Vagina (tissue), 2 donors: Measurements from ENCODE around the gene HCN3. TPM values are rescaled to one million over a fixed set of nuclear protein-coding genes. Genes with fewer than 3 reads are reported as not detected.

Experiments
- DNase-seq, 2 donors: peaks; one replicate each; pipeline ENCODE4 v3.0.0-alpha.2; 2017; ENCODE audit errors: extremely low spot score in 2 of 2
- H3K27ac ChIP-seq: fragments of 200-600 bp; sonication (generic); one replicate; pipeline ENCODE4 v1.5.1; 2019
- H3K27me3 ChIP-seq: fragments of 200-600 bp; sonication (generic); one replicate; pipeline ENCODE4 v1.5.1; 2019
- H3K36me3 ChIP-seq, 2 donors: fragments of 200-600 bp; sonication (generic); one replicate each; pipeline ENCODE4 v1.5.1; 2017 to 2019
- H3K4me1 ChIP-seq: fragments of 200-600 bp; sonication (generic); one replicate; pipeline ENCODE4 v1.5.1; 2019
- H3K4me3 ChIP-seq, 2 donors: fragments of 200-600 bp; sonication (generic); 1 replicate in 1 of 2; 2 replicates in 1 of 2; pipeline ENCODE4 v1.5.1; 2016 to 2019
- H3K9me3 ChIP-seq: fragments of 200-600 bp; sonication (generic); one replicate; pipeline ENCODE4 v1.5.1; 2019
- CTCF ChIP-seq, 3 experiments: fragments of 450-650 bp in 2 of 3; fragments of 200-600 bp in 1 of 3; sonication (generic) in 1 of 3; IDR thresholded peaks; one replicate each; pipeline ENCODE4 v1.5.1; 2017 to 2019; ENCODE audit warnings: antibody characterized with exemption in 3 of 3, mild to moderate bottlenecking in 2 of 3, moderate library complexity in 2 of 3
- POLR2A ChIP-seq, 2 donors: fragments of 450-650 bp; IDR thresholded peaks; one replicate each; pipeline ENCODE4 v1.6.1; 2017; ENCODE audit warnings: antibody characterized with exemption in 2 of 2, mild to moderate bottlenecking in 2 of 2, moderate library complexity in 2 of 2
- POLR2AphosphoS5 ChIP-seq, 2 donors: sonication (generic); formaldehyde crosslinking; IDR thresholded peaks; one replicate each; pipeline ENCODE4 v1.9.0; 2017; ENCODE audit warnings: antibody characterized with exemption in 2 of 2, mild to moderate bottlenecking in 2 of 2, low read depth in 1 of 2; ENCODE audit not compliant: insufficient read depth in 1 of 2
- intact Hi-C: fragments of 100-400 bp; cut with DNase I; formaldehyde crosslinking; loops from one replicate; pipeline ENCODE4 v1.15.1; 2023
- total RNA-seq: library from RNA; depleted of rRNA; stranded (reverse); fragments of >200 nt; gene quantifications from one replicate; pipeline ENCODE4 v1.2.3, GENCODE V29; 2016

Gene HCN3
- total RNA-seq, 1 donor from 2014 or later: 4.2 TPM

- peak in 1 of 2 donors; percentile 99 for DNase-seq
- Histone ChIP-seq H3K27me3 (no peaks in the 10 kb centered on the region), H3K9me3 (no peaks in the 10 kb centered on the region), H3K27ac (peak within 1 kb of the TSS; percentile 70), H3K4me1 (peaks cover 24% of the 10 kb centered on the region), H3K36me3 (peaks cover 0 to 47% of the 10 kb centered on the region in 2 donors), H3K4me3 (peak within 1 kb of the TSS; percentile 67 to 81)
- TF ChIP-seq POLR2A (IDR thresholded peaks at IDR 0.05): peak in 1 of 2 donors; percentile 11
- peak; percentile 92 to 99 for TF ChIP-seq POLR2AphosphoS5 (IDR thresholded peaks at IDR 0.05; ENCODE audit: insufficient read depth in 1 of 2, low read depth in 1 of 2)
- no peak for TF ChIP-seq CTCF (IDR thresholded peaks at IDR 0.05)
- intact Hi-C loops: no loop called here
Observed at GRCh38 chr1:155261852-155262673, 15.2 kb upstream of the HCN3 start, which contains the start of gene SCAMP3. Gene SCAMP3, minus strand, starts transcription at chr1:155262360. Its CDS starts 209 bp downstream, at chr1:155262151.

GRCh38 chr1:155263067-155263466, 14.2 kb upstream of the HCN3 start:
- Histone ChIP-seq H3K4me3 (no peak overlapping the region), H3K9me3 (no peaks in the 10 kb centered on the region), H3K27ac (peak overlapping the region; percentile 70), H3K27me3 (no peaks in the 10 kb centered on the region), H3K4me1 (peaks cover 24% of the 10 kb centered on the region), H3K36me3 (peaks cover 0 to 57% of the 10 kb centered on the region in 2 donors)
- no peak for DNase-seq
- intact Hi-C loops: no loop called here
- TF ChIP-seq CTCF (IDR thresholded peaks at IDR 0.05): no peak
- no peak for TF ChIP-seq POLR2AphosphoS5 (IDR thresholded peaks at IDR 0.05; ENCODE audit: insufficient read depth in 1 of 2, low read depth in 1 of 2)
- no peak for TF ChIP-seq POLR2A (IDR thresholded peaks at IDR 0.05)

- Histone ChIP-seq H3K4me1 (peaks cover 12% of the 10 kb centered on the region), H3K27me3 (no peaks in the 10 kb centered on the region), H3K9me3 (no peaks in the 10 kb centered on the region), H3K4me3 (no peak overlapping the region), H3K27ac (no peak overlapping the region), H3K36me3 (peaks cover 5 to 77% of the 10 kb centered on the region in 2 donors)
- intact Hi-C loops: no loop called here
- no peak for TF ChIP-seq CTCF (IDR thresholded peaks at IDR 0.05)
- TF ChIP-seq POLR2A (IDR thresholded peaks at IDR 0.05): no peak
- no peak for TF ChIP-seq POLR2AphosphoS5 (IDR thresholded peaks at IDR 0.05; ENCODE audit: insufficient read depth in 1 of 2, low read depth in 1 of 2)
- DNase-seq: no peak
Observed at GRCh38 chr1:155266553-155266952, 10.7 kb upstream of the HCN3 start.

GRCh38 chr1:155267373-155267772, 9.9 kb upstream of the HCN3 start:
- H3K27ac ChIP-seq: no peak overlapping the region
- H3K27me3 ChIP-seq: no peaks in the 10 kb centered on the region
- no peaks in the 10 kb centered on the region for H3K9me3 ChIP-seq
- DNase-seq: no peak
- intact Hi-C loops: no loop called here
- no peak for TF ChIP-seq POLR2AphosphoS5 (IDR thresholded peaks at IDR 0.05; ENCODE audit: insufficient read depth in 1 of 2, low read depth in 1 of 2)
- TF ChIP-seq CTCF (IDR thresholded peaks at IDR 0.05): no peak
- no peak for TF ChIP-seq POLR2A (IDR thresholded peaks at IDR 0.05)
- H3K4me1 ChIP-seq: peaks cover 18% of the 10 kb centered on the region
- peaks cover 5 to 77% of the 10 kb centered on the region in 2 donors for H3K36me3 ChIP-seq
- H3K4me3 ChIP-seq: no peak overlapping the region

- H3K27ac ChIP-seq: no peak overlapping the region
- intact Hi-C loops: no loop called here
- peaks cover 18% of the 10 kb centered on the region for H3K4me1 ChIP-seq
- no peaks in the 10 kb centered on the region for H3K27me3 ChIP-seq
- TF ChIP-seq POLR2AphosphoS5 (IDR thresholded peaks at IDR 0.05; ENCODE audit: insufficient read depth in 1 of 2, low read depth in 1 of 2) (no peak), POLR2A (IDR thresholded peaks at IDR 0.05) (no peak), CTCF (IDR thresholded peaks at IDR 0.05) (no peak)
- no peaks in the 10 kb centered on the region for H3K9me3 ChIP-seq
- peaks cover 5 to 70% of the 10 kb centered on the region in 2 donors for H3K36me3 ChIP-seq
- H3K4me3 ChIP-seq: no peak overlapping the region
- DNase-seq: no peak
Observed at GRCh38 chr1:155268630-155269029, 8.6 kb upstream of the HCN3 start.
